ENCODE results near the gene VPS45. TPM values are rescaled to one million over a fixed set of nuclear protein-coding genes. Genes with fewer than 3 reads are reported as not detected.
"Not testable (repeated sequence)": the region's sequence is repeated elsewhere in the genome, so short reads cannot be mapped to it uniquely, and the experiment has no call there.

The VPS45 gene
- total RNA-seq, 1 experiment from 2014 or later, result 28.2 TPM

DNA sequence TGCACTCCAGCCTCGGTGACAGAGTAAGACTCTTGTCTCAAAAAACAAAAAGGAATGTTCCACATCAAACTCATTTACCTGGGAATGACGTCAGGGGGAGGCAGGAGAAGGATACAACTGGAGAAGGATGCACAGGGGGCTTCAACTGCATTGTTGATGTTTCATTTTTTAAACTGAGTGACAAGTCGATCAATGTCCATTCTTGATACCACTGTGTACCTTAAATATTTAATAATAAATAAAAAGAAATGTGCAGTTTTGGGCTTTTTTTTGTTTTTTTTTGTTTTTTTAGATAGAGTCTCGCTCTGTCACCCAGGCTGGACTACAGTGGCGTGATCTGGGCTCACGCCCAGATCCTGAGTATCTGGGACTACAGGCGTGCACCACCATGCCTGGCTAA, 117.9 kb downstream of the VPS45 start:
- H3K9me3 Mint-ChIP-seq, result no peaks in the 10 kb centered on the region
- DNase-seq (ENCODE audit: low spot score) (no peak), ATAC-seq (no peak)
- CTCF ChIA-PET, result interaction anchor here (3.2 kb wide), 1 partner anchor 16 kb away, joined by 21 read pairs; no protein-coding TSS in a partner anchor
- POLR2A ChIA-PET, result interaction anchor here (1.1 kb wide), 1 partner anchor 298 kb away, joined by 3 read pairs; a partner anchor contains a TSS
- H3K27me3 Mint-ChIP-seq (ENCODE audit: low read depth), result no peaks in the 10 kb centered on the region
- no peak overlapping the region for H3K4me3 Mint-ChIP-seq
- peaks cover 2% of the 10 kb centered on the region; the same call in 1 of the 2 replicates for H3K4me1 Mint-ChIP-seq
- no peak for TF ChIP-seq ATF1 (CRISPR knock-in tag; IDR thresholded peaks at IDR 0.05)
- TF ChIP-seq, protein P1, sequence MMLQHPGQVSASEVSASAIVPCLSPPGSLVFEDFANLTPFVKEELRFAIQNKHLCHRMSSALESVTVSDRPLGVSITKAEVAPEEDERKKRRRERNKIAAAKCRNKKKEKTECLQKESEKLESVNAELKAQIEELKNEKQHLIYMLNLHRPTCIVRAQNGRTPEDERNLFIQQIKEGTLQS (CRISPR knock-in tag; conservative IDR thresholded peaks at IDR 0.05), result no peak
- TF ChIP-seq OVOL2 (CRISPR knock-in tag; IDR thresholded peaks at IDR 0.05; ENCODE audit: borderline replicate concordance), result no peak
- no peak for TF ChIP-seq ZNF396 (CRISPR knock-in tag; IDR thresholded peaks at IDR 0.05; ENCODE audit: borderline replicate concordance)
- no peak for TF ChIP-seq JAZF1 (CRISPR knock-in tag; IDR thresholded peaks at IDR 0.05)
- TF ChIP-seq, protein P2, sequence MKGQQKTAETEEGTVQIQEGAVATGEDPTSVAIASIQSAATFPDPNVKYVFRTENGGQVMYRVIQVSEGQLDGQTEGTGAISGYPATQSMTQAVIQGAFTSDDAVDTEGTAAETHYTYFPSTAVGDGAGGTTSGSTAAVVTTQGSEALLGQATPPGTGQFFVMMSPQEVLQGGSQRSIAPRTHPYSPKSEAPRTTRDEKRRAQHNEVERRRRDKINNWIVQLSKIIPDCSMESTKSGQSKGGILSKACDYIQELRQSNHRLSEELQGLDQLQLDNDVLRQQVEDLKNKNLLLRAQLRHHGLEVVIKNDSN (CRISPR knock-in tag; IDR thresholded peaks at IDR 0.05), result no peak
- H3K27ac Mint-ChIP-seq, result no peak overlapping the region
- H3K36me3 Mint-ChIP-seq, result no peaks in the 10 kb centered on the region

DNA sequence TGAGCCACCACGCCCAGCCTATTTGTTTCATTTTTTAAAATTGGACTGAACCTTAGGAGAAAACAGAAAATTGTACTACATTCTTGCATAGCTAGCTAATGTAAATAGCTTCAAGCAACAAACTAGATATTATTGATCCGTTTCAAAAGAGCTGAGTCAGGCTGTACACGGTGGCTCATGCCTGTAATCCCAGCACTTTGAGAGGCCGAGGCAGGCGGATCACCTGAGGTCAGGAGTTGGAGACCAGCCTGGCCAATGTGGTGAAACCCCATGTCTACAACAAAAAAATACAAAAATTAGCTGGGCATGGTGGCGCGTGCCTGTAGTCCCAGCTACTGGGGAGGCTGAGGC, 118.8 kb downstream of the VPS45 start:
- not testable (repeated sequence) for ATAC-seq; DNase-seq (ENCODE audit: low spot score); H3K9me3 Mint-ChIP-seq; H3K4me1 Mint-ChIP-seq; H3K36me3 Mint-ChIP-seq; H3K4me3 Mint-ChIP-seq; H3K27me3 Mint-ChIP-seq (ENCODE audit: low read depth); H3K27ac Mint-ChIP-seq
- ChIA-PET POLR2A (interaction anchor here (1.1 kb wide), 2 partner anchors 258 to 299 kb away, joined by 3 read pairs; a partner anchor contains a TSS), CTCF (interaction anchor here (0.6 to 3.2 kb wide), 11 partner anchors 16 to 757 kb away, joined by 3 to 22 read pairs (median 7); partner anchors contain the start of gene OTUD7B)

DNA sequence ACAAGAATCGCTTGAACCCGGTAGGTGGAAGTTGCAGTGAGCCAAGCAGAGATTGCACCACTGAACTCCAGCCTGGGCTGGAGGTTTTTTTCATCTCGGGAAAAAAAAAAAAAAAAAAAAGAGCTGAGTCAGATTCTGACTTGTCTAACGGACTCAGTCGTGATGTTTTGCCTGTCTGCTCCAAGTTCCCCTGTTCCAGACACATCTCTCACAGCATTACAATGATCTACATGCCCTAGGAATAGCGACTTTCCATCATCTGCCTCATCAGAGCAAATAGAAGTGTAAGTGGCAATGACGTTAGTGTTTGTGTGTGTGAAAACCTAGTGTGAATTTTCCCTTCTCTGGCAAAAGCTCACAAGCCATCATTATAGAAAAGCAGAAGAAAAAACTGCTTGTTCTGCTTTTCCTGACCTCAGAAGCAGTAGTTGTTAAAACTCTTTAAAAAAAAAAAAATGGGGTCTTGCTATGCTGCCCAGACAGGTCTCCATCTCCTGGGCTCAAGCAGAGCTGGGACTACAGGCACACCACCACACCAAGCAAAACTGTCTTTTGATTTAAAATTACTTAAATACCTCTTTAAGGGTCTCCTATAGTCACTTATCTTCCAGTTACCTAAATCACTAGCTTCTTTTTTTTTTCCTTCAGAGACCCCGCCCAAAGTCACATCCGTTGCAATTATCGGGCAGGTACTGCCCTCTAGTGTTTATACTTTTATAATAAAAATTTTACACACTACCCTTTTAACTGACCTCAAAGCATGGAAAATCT, 119.4 kb downstream of the VPS45 start:
- ATAC-seq, result peak; percentile 65
- Mint-ChIP-seq H3K27me3 (ENCODE audit: low read depth) (no peaks in the 10 kb centered on the region), H3K4me3 (no peak overlapping the region), H3K4me1 (peaks cover 2% of the 10 kb centered on the region; the same call in 1 of the 2 replicates), H3K36me3 (0 out of 2 replicates have a peak, but pooled peaks cover 4% of the 10 kb centered on the region), H3K27ac (no peak overlapping the region), H3K9me3 (peaks cover 6% of the 10 kb centered on the region)
- CTCF ChIA-PET, result interaction anchor here (0.6 to 3.2 kb wide), 62 partner anchors 9 to 756 kb away, joined by 3 to 25 read pairs (median 4); partner anchors contain the start of genes C1orf54, MTMR11, OTUD7B and PLEKHO1
- DNase-seq (ENCODE audit: low spot score), result no peak
- POLR2A ChIA-PET, result interaction anchor here (0.6 to 1.9 kb wide), 5 partner anchors 259 to 1105 kb away, joined by 3 to 10 read pairs (median 3); a partner anchor contains a TSS
- TF ChIP-seq, protein P3, sequence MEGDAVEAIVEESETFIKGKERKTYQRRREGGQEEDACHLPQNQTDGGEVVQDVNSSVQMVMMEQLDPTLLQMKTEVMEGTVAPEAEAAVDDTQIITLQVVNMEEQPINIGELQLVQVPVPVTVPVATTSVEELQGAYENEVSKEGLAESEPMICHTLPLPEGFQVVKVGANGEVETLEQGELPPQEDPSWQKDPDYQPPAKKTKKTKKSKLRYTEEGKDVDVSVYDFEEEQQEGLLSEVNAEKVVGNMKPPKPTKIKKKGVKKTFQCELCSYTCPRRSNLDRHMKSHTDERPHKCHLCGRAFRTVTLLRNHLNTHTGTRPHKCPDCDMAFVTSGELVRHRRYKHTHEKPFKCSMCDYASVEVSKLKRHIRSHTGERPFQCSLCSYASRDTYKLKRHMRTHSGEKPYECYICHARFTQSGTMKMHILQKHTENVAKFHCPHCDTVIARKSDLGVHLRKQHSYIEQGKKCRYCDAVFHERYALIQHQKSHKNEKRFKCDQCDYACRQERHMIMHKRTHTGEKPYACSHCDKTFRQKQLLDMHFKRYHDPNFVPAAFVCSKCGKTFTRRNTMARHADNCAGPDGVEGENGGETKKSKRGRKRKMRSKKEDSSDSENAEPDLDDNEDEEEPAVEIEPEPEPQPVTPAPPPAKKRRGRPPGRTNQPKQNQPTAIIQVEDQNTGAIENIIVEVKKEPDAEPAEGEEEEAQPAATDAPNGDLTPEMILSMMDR (IDR thresholded peaks at IDR 0.05), result peak; percentile 48; the same call in 1 of the 2 replicates
- TF ChIP-seq CREB1 (CRISPR knock-in tag; IDR thresholded peaks at IDR 0.05), result no peak
- TF ChIP-seq, protein P4, sequence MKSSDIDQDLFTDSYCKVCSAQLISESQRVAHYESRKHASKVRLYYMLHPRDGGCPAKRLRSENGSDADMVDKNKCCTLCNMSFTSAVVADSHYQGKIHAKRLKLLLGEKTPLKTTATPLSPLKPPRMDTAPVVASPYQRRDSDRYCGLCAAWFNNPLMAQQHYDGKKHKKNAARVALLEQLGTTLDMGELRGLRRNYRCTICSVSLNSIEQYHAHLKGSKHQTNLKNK (CRISPR knock-in tag; IDR thresholded peaks at IDR 0.05), result no peak
- TF ChIP-seq SOX15 (CRISPR knock-in tag; IDR thresholded peaks at IDR 0.05), result no peak
- no peak for TF ChIP-seq ZNF263 (CRISPR knock-in tag; IDR thresholded peaks at IDR 0.05; ENCODE audit: low read depth)
- 0 out of 2 replicates have a peak, but pooled peaks have one; percentile 38 for TF ChIP-seq GTF2I (CRISPR knock-in tag; conservative IDR thresholded peaks at IDR 0.05)
- TF ChIP-seq, protein P5, sequence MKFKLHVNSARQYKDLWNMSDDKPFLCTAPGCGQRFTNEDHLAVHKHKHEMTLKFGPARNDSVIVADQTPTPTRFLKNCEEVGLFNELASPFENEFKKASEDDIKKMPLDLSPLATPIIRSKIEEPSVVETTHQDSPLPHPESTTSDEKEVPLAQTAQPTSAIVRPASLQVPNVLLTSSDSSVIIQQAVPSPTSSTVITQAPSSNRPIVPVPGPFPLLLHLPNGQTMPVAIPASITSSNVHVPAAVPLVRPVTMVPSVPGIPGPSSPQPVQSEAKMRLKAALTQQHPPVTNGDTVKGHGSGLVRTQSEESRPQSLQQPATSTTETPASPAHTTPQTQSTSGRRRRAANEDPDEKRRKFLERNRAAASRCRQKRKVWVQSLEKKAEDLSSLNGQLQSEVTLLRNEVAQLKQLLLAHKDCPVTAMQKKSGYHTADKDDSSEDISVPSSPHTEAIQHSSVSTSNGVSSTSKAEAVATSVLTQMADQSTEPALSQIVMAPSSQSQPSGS (CRISPR knock-in tag; IDR thresholded peaks at IDR 0.05; ENCODE audit: borderline replicate concordance, low read depth), result no peak
- TF ChIP-seq CREM (CRISPR knock-in tag; IDR thresholded peaks at IDR 0.05), result no peak
- no peak for TF ChIP-seq NFYB (CRISPR knock-in tag; conservative IDR thresholded peaks at IDR 0.05; ENCODE audit: low read depth)
- TF ChIP-seq, protein P6, sequence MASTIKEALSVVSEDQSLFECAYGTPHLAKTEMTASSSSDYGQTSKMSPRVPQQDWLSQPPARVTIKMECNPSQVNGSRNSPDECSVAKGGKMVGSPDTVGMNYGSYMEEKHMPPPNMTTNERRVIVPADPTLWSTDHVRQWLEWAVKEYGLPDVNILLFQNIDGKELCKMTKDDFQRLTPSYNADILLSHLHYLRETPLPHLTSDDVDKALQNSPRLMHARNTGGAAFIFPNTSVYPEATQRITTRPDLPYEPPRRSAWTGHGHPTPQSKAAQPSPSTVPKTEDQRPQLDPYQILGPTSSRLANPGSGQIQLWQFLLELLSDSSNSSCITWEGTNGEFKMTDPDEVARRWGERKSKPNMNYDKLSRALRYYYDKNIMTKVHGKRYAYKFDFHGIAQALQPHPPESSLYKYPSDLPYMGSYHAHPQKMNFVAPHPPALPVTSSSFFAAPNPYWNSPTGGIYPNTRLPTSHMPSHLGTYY (CRISPR knock-in tag; IDR thresholded peaks at IDR 0.05), result no peak
- TF ChIP-seq, protein P7, sequence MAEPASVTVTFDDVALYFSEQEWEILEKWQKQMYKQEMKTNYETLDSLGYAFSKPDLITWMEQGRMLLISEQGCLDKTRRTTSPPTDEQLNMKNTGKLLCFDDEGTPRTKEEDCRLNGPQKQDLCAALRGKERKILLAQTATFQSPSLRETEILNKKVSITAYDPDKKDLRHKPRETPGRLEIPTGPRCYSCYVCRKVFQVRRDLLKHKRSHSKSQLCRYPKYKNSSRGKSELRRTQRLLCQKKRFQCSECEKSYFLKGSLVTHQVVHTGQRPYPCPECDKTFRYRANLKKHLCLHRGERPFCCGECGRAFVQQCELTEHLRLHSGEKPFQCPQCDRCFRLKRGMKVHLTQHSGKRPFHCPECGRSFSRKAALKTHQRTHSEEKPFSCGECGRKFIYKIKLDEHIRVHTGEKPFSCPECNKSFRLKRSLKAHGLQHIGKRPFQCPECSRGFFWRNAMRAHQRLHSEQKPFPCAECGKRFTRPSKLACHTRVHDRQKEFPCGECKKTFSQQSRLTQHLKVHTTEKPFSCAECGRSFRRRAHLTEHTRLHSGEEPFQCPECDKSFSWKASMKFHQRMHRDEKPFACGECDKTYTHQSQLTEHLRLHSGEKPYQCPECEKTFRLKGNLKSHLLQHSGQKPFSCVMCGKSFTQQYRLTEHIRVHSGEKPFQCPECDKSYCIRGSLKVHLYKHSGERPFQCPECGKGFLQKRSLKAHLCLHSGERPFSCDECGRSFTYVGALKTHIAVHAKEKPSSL (CRISPR knock-in tag; conservative IDR thresholded peaks at IDR 0.05), result no peak
- TF ChIP-seq ZNF232 (CRISPR knock-in tag; IDR thresholded peaks at IDR 0.05), result no peak
- TF ChIP-seq ZNF121 (CRISPR knock-in tag; IDR thresholded peaks at IDR 0.05), result peak; percentile 70; the same call in 1 of the 2 replicates
- TF ChIP-seq, protein P8, sequence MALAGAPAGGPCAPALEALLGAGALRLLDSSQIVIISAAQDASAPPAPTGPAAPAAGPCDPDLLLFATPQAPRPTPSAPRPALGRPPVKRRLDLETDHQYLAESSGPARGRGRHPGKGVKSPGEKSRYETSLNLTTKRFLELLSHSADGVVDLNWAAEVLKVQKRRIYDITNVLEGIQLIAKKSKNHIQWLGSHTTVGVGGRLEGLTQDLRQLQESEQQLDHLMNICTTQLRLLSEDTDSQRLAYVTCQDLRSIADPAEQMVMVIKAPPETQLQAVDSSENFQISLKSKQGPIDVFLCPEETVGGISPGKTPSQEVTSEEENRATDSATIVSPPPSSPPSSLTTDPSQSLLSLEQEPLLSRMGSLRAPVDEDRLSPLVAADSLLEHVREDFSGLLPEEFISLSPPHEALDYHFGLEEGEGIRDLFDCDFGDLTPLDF (CRISPR knock-in tag; IDR thresholded peaks at IDR 0.05), result no peak

Measured in WTC11 (cell line).